Thoracic aorta (tissue), 2 donors: ENCODE measurements around the gene PAK4. TPM values are rescaled to one million over a fixed set of nuclear protein-coding genes. Genes with fewer than 3 reads are reported as not detected.
A peak's percentile ranks its signal among the peaks of the same experiment; 100 is the strongest.

ENCODE experiments used
- ATAC-seq: fragments of 150-250 bp; one replicate; pipeline ENCODE4 v1.8.0; 2017; ENCODE audit warnings: low read depth; ENCODE audit not compliant: insufficient number of reproducible peaks, low FRiP score
- DNase-seq: peaks from one replicate; pipeline ENCODE4 v3.0.0-alpha.2; 2020; ENCODE audit warnings: low spot score
- H3K27ac ChIP-seq, 2 donors: fragments of 200-600 bp; sonication (generic); 1 replicate in 1 of 2; 2 replicates in 1 of 2; pipeline ENCODE4 v1.5.1; 2016; ENCODE audit warnings: mild to moderate bottlenecking in 2 of 2, moderate library complexity in 2 of 2
- H3K27me3 ChIP-seq: fragments of 200-600 bp; sonication (generic); replicated peaks from 2 replicates; pipeline ENCODE4 v1.6.0; 2016; ENCODE audit warnings: mild to moderate bottlenecking; ENCODE audit not compliant: insufficient read depth
- H3K36me3 ChIP-seq: fragments of 200-600 bp; sonication (generic); one replicate; pipeline ENCODE4 v1.5.1; 2016
- H3K4me1 ChIP-seq, 2 donors: fragments of 200-600 bp; sonication (generic); 1 replicate in 1 of 2; 2 replicates in 1 of 2; pipeline versions ENCODE4 v1.5.1 to v1.6.0; 2016; ENCODE audit warnings: low read depth in 2 of 2, mild to moderate bottlenecking in 1 of 2; ENCODE audit not compliant: control insufficient read depth in 1 of 2
- H3K4me3 ChIP-seq: fragments of 200-600 bp; sonication (generic); 2 replicates; pipeline ENCODE4 v1.5.1; 2016; ENCODE audit warnings: mild to moderate bottlenecking
- H3K9me3 ChIP-seq: fragments of 200-600 bp; sonication (generic); 2 replicates; pipeline ENCODE4 v1.5.1; 2016
- CTCF ChIP-seq: fragments of 200-600 bp; sonication (generic); IDR thresholded peaks from one replicate; pipeline ENCODE4 v1.5.1; 2019; ENCODE audit warnings: antibody characterized with exemption
- total RNA-seq, 2 donors: library from RNA; depleted of rRNA; stranded (reverse); fragments of >200 nt; gene quantifications; one replicate each; pipeline versions ENCODE4 v1.1.0 to v1.2.3, GENCODE V29; 2016

The PAK4 gene
- total RNA-seq, 2 donors from 2014 or later, result 7.4 to 8.7 TPM

DNA sequence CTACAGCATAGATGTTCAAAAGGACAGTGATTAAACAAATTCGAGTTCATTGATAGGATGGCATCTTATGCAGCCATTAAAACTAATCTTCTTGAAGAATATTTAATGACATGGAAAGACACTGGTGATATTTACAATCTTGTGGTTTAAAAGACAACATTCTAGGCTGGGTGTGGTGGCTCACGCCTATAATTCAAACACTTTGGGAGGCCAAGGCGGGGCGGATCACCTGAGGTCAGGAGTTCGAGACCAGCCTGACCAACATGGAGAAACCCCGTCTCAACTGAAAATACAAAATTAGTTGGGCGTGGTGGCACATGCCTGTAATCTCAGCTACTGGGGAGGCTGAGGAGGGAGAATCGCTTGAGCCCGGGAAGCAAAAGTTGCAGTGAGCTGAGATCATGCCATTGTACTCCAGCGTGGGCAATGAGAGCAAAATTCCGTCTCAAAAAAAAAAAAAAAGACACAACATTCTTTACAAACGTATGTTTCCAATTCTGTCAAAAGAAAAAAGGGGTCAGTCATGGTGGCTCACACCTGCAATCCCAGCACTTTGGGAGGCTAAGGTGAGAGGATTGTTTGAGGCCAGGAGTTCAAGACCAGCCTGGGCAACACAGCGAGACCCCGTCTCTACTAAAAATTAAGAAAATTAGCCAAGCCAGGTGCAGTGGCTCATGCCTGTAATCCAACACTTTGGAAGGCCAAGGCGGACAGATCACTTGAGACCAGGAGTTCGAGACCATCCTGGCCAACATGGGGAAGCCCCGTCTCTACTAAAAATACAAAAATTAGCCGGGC, 2.5 kb upstream of the PAK4 start:
- H3K9me3 ChIP-seq, result no peaks in the 10 kb centered on the region
- no peak overlapping the region for H3K27ac ChIP-seq
- H3K27me3 ChIP-seq, result no peaks in the 10 kb centered on the region
- no peak for TF ChIP-seq CTCF
- peaks cover 7 to 22% of the 10 kb centered on the region in 2 donors for H3K4me1 ChIP-seq
- ATAC-seq (no peak), DNase-seq (no peak)
- H3K36me3 ChIP-seq, result no peaks in the 10 kb centered on the region
- no peak overlapping the region for H3K4me3 ChIP-seq

DNA sequence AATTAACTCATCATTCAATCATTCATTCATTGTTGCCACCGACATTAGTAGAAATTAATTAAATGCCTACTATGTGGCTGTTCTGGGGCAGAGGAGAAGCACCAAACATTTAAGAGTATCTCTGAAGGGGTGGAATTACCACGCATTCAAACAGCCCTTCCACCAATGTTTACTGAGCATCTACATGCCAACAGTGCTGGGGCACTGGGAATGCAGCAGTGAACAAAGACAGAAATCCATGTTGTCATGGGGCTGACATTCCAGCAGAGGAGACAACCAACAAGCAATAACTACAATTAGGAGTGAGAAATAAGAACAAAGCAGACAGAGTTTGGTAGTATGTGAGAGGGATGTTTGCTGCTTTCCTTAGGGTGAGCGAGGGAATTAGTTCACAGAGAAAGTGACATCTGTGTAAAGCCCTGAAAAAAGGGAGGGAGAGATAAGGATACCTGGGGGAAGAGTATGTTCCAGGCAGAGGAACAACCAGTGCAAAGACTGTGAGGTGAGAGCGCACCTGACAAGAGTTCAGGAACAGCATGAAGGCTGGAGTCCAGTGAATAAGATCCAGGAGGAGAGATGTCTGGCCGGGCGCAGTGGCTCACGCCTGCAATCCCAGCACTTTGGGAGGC, 1.3 kb upstream of the PAK4 start:
- Histone ChIP-seq H3K27me3 (no peaks in the 10 kb centered on the region), H3K4me3 (no peak overlapping the region), H3K4me1 (peaks cover 7 to 33% of the 10 kb centered on the region in 2 donors), H3K9me3 (no peaks in the 10 kb centered on the region), H3K27ac (no peak overlapping the region), H3K36me3 (no peaks in the 10 kb centered on the region)
- no peak for TF ChIP-seq CTCF
- no peak for ATAC-seq
- no peak for DNase-seq

- Histone ChIP-seq H3K36me3 (no peaks in the 10 kb centered on the region), H3K27ac (peak overlapping the region; percentile 50 to 69), H3K4me3 (peak overlapping the region; percentile 96), H3K4me1 (peaks cover 7 to 34% of the 10 kb centered on the region in 2 donors), H3K9me3 (no peaks in the 10 kb centered on the region), H3K27me3 (no peaks in the 10 kb centered on the region)
- DNase-seq, result no peak
- no peak for TF ChIP-seq CTCF
- ATAC-seq, result no peak
Observed at GRCh38 chr19:39125199-39125553, 410 bp upstream of the PAK4 start.

- no peaks in the 10 kb centered on the region for H3K27me3 ChIP-seq
- no peak for TF ChIP-seq CTCF
- H3K9me3 ChIP-seq, result no peaks in the 10 kb centered on the region
- ATAC-seq (no peak), DNase-seq (no peak)
- peak overlapping the region; percentile 96 for H3K4me3 ChIP-seq
- H3K36me3 ChIP-seq, result no peaks in the 10 kb centered on the region
- peak overlapping the region; percentile 19 to 50 for H3K27ac ChIP-seq
- H3K4me1 ChIP-seq, result peaks cover 16 to 43% of the 10 kb centered on the region in 2 donors
Observed at GRCh38 chr19:39126312-39127187, 964 bp downstream of the PAK4 start.
